Chondrocyte (in vitro differentiated cells): ENCODE measurements around the gene ENDOG. TPM values are rescaled to one million over a fixed set of nuclear protein-coding genes. Genes with fewer than 3 reads are reported as not detected.

Experiments
- DNase-seq: peaks from one replicate; pipeline ENCODE4 v3.0.0; 2021; ENCODE audit warnings: mixed read lengths, low spot score
- H3K27ac Mint-ChIP-seq: one replicate; pipeline ENCODE4 v1.8.0; 2021; ENCODE audit warnings: mild to moderate bottlenecking, moderate library complexity, mixed read lengths; ENCODE audit not compliant: unreplicated experiment
- H3K27me3 Mint-ChIP-seq: 2 replicates; pipeline ENCODE4 v1.8.0; 2021; ENCODE audit warnings: low read depth, mixed read lengths
- H3K36me3 Mint-ChIP-seq: 2 replicates; pipeline ENCODE4 v1.8.0; 2021; ENCODE audit warnings: low read depth, mixed read lengths
- H3K4me1 Mint-ChIP-seq: 2 replicates; pipeline ENCODE4 v1.8.0; 2021; ENCODE audit warnings: low read depth, mild to moderate bottlenecking, mixed read lengths
- H3K4me3 Mint-ChIP-seq: one replicate; pipeline ENCODE4 v1.8.0; 2021; ENCODE audit warnings: mild to moderate bottlenecking, moderate library complexity, mixed read lengths; ENCODE audit not compliant: unreplicated experiment
- H3K9me3 Mint-ChIP-seq: 2 replicates; pipeline ENCODE4 v1.8.0; 2021; ENCODE audit warnings: low read depth, mixed read lengths
- CTCF ChIP-seq: fragments of 200-600 bp; sonication (generic); IDR thresholded peaks from 2 replicates; pipeline ENCODE4 v1.5.0; 2021; ENCODE audit warnings: antibody characterized with exemption, mild to moderate bottlenecking, moderate library complexity
- total RNA-seq: library from RNA; stranded (reverse); gene quantifications from 3 replicates; pipeline ENCODE4 v1.2.1, GENCODE V29; 2021

ENDOG gene
- total RNA-seq, 1 donor from 2014 or later = 23.1 TPM

GRCh38 chr9:128823903-128824406 lies 5.7 kb downstream of the ENDOG start:
- H3K4me1 Mint-ChIP-seq = peaks cover 17% of the 10 kb centered on the region
- no peak for TF ChIP-seq CTCF
- peaks cover 12% of the 10 kb centered on the region for H3K36me3 Mint-ChIP-seq
- no peak overlapping the region for H3K27ac Mint-ChIP-seq
- no peaks in the 10 kb centered on the region for H3K27me3 Mint-ChIP-seq
- H3K9me3 Mint-ChIP-seq = no peaks in the 10 kb centered on the region
- no peak overlapping the region for H3K4me3 Mint-ChIP-seq
- DNase-seq = no peak

GRCh38 chr9:128824911-128825310 lies 6.6 kb downstream of the ENDOG start:
- Mint-ChIP-seq H3K9me3 (no peaks in the 10 kb centered on the region), H3K27ac (no peak overlapping the region), H3K4me3 (no peak overlapping the region), H3K36me3 (peaks cover 12% of the 10 kb centered on the region), H3K4me1 (peaks cover 14% of the 10 kb centered on the region), H3K27me3 (no peaks in the 10 kb centered on the region)
- no peak for TF ChIP-seq CTCF
- DNase-seq = no peak

- DNase-seq = no peak
- Mint-ChIP-seq H3K36me3 (peaks cover 12% of the 10 kb centered on the region), H3K9me3 (no peaks in the 10 kb centered on the region), H3K27ac (no peak overlapping the region), H3K4me1 (peaks cover 18% of the 10 kb centered on the region), H3K27me3 (no peaks in the 10 kb centered on the region), H3K4me3 (no peak overlapping the region)
- peak; percentile 16 for TF ChIP-seq CTCF
Measured at GRCh38 chr9:128825923-128826700, 7.8 kb downstream of the ENDOG start.

- Mint-ChIP-seq H3K27me3 (no peaks in the 10 kb centered on the region), H3K4me3 (peak overlapping the region; percentile 84), H3K4me1 (peaks cover 18% of the 10 kb centered on the region), H3K36me3 (peaks cover 6% of the 10 kb centered on the region), H3K9me3 (no peaks in the 10 kb centered on the region), H3K27ac (no peak overlapping the region)
- DNase-seq = no peak
- TF ChIP-seq CTCF = peak; percentile 6
Measured at GRCh38 chr9:128828267-128828666, 10.0 kb downstream of the ENDOG start.

GRCh38 chr9:128828719-128829452 lies 10.6 kb downstream of the ENDOG start:
- Mint-ChIP-seq H3K36me3 (peaks cover 6% of the 10 kb centered on the region), H3K27ac (peak overlapping the region; percentile 77), H3K4me1 (peaks cover 18% of the 10 kb centered on the region), H3K4me3 (peak overlapping the region; percentile 84), H3K9me3 (no peaks in the 10 kb centered on the region), H3K27me3 (no peaks in the 10 kb centered on the region)
- DNase-seq = no peak
- TF ChIP-seq CTCF = no peak
